Caki2 (cell line): ENCODE results near the gene RAB3GAP2. TPM values are rescaled to one million over a fixed set of nuclear protein-coding genes. Genes with fewer than 3 reads are reported as not detected.
"Not testable (repeated sequence)": the region's sequence is repeated elsewhere in the genome, so short reads cannot be mapped to it uniquely, and the experiment has no call there.

ENCODE experiments used
- DNase-seq: peaks from one replicate; pipeline ENCODE4 v3.0.0-alpha.2; 2015; ENCODE audit warnings: low read depth
- in situ Hi-C: cut with HindIII; loops from 2 replicates; pipeline ENCODE4 v1.10.0; 2016; ENCODE audit warnings: low sequenced_read_pairs, low pct_unique_long_range_greater_than_20kb, mixed read lengths
- total RNA-seq: library from RNA; depleted of rRNA; stranded (reverse); fragments of >200 nt; shearing (Covaris generic); gene quantifications from 2 replicates; pipeline ENCODE4 v1.2.3, GENCODE V29; 2014; ENCODE audit warnings: low replicate concordance

The RAB3GAP2 gene
- total RNA-seq, 1 experiment from 2014 or later: 11.2 TPM

DNA sequence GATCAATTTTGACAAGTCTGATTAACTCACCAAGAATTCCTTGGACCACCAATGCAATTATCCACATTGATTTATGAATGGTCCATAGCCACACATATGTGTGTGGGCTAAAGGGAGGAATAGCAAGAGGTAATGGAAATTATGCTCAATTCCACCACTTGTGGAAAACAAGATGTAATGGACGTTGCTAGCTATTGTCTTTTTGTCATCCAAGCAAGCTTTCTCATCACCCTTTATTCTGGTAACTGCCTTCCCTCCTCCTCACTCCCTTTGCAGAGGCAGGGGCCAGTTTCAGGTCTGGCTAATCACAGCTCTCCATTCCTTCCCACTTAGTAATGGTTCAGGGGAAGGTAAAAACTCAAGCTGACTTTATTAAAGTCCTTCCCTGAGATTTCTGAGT lies 24.7 kb upstream of the RAB3GAP2 start:
- no peak for DNase-seq
- in situ Hi-C loops: no loop called here

DNA sequence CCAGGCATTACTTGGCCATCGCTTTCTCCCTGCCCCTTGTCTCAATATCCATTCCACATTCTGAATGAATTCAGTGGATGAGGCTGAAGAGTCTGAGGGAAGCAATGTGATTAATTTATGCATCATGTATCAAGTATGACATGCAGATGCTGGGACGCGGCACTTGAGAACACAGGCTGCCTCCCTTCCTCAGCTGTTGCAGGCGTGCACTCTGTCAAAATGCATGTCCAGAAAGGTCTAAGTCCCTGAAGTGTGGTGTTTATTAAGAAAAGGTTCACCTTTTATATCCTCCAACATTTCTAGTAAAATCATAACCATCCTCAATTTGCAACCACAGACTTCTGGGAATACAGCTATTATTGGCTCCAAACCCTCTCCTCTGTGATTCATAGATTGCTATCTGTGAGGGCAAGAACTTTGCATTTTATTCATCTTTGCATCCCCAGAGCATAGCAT lies 22.6 kb upstream of the RAB3GAP2 start:
- in situ Hi-C loops: no loop called here
- no peak for DNase-seq

DNA sequence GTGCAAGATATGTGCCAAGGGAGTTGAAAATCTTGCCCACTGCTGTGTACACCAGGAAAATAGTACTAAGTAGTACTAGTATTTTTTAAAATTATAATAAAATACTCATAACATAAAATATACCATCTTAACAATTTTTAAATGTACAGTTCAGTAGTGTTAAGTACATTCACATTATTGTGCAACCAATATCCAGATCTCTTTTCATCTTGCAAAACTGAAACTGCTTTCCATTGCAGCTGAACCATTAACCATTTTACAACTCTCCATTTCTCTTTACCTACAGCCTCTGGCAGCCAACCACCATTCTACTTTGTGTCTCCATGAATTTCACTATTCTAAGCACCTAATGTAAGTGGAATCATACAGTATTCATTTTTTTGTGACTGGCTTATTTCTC lies 19.3 kb upstream of the RAB3GAP2 start:
- DNase-seq: no peak
- in situ Hi-C loops: no loop called here

DNA sequence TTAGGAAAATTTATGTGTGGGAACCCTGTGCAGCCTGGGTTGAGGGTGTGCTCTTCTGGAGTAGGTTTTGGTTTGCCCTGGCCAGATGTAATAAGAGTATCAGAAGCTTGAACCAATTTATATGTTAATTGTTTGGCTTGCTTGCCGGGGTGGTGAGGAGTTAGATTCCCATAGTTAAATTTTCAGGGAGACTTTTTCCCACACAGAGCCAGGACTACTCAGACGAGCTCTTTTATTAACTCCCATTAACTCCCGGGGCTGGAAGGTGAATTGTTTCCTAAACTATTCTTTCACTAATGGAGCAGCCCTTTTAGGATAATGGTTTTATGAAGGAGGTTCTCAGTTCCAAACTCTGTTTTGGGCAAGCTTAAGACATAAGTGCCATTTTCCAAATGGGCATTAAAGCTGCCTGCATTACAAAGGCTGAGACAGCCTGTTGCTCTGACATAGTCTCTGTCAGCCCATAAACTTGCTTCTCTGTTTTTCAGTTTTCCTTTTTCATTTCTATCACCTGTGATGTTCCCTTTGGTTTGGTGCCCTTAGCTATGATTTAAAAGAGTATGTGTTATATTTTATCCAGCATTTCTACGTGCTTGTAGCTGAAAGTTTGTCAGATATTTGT lies 18.0 kb upstream of the RAB3GAP2 start:
- in situ Hi-C loops: no loop called here
- DNase-seq: no peak

DNA sequence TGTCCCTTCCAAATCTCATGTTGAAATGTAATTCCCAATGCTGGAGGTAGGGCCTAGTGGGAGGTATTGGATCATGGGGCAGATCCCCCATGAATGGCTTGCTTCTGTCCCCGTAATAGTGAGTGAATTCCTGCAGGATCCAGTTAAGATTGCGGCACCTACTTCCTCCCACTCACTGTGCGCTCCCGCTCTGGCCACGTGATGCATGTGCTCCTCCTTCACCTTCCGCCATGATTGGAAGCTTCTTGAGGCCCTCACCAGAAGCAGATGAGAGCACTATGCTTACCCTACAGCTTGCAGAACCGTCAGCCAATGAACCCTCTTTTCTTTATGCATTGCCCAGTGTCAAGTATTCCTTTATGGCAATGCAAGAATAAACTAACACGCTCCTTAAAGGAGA lies 14.9 kb upstream of the RAB3GAP2 start:
- DNase-seq: no peak
- in situ Hi-C loops: no loop called here

DNA sequence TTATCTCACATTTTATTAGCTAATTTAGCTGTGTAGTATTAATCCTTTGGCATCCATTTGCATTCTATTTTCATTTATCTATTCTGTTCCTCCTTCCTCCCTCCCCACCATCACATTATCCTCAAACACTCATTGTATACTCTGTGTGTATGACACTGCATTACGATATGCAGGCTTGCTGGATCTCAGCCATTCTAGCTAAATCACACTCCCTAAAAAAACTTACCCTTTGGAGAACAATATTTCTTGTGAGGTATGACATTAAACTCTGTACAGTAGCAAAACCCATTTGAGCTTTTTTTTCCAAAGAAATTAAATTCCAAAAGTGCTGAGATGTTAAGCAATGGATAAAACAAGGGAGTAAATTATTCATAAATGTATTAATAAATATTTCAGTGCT lies 11.4 kb upstream of the RAB3GAP2 start:
- in situ Hi-C loops: no loop called here
- DNase-seq: no peak

DNA sequence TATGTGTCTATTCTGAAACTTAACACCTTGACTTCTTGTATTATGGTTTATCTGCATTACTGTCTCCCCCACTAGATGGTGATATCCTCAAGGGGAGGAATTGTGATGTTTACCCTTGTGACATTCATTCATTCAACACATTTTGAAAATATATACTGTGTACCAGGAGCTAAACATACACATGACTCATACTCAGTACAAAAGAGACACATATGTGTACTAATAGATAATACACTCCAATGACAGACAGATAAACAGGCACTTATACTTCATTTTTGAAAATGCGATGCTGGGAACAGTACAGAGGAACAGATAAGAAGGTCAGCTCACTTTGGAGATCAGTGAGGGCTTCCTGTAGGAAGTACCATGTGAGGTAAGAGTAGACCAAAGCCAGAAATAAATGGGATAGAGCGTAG lies 8.9 kb upstream of the RAB3GAP2 start:
- in situ Hi-C loops: no loop called here
- DNase-seq: peak; percentile 30

DNA sequence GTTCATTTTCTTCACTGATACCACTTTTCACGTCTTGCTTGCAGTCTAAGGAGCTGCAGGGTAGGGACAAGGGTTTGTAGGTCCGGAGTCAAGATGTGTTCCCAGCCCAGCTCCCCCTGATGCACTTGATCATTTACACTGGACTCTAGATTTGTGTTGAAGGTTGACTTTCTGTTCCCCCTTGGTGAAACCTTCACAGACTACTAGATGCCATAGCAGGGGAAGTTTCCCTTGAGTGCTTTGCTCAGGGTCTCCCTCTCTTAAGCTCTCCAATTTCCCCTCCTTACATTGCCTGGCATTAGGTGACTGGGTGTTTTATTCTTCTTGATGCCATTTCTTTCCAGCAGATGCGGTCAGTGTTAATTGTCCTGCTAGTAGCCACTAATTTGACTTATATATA lies 8.0 kb upstream of the RAB3GAP2 start:
- in situ Hi-C loops: no loop called here

DNA sequence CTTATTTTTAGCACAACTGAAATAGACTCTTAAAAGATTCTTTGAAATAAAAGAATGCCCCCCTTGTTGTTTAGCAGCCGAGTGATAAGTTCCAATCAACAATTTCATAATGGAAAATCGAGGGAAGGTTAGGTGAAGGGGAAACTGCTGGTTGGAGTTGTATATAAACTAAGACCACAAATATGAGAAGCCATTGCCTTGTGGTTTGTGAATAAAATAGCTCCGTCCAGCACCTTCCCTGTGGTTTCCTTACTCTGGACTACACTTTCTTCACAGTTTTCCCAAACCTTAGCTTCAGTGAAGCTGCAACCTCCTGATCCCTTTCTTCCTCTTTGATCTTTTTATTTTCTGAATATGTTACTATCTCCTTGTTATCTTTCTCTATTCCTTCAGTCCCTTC lies 6.7 kb upstream of the RAB3GAP2 start:
- in situ Hi-C loops: no loop called here
- no peak for DNase-seq

More for the DNA sequence above, 8.0 kb upstream of the RAB3GAP2 start:
- DNase-seq: no peak

DNA sequence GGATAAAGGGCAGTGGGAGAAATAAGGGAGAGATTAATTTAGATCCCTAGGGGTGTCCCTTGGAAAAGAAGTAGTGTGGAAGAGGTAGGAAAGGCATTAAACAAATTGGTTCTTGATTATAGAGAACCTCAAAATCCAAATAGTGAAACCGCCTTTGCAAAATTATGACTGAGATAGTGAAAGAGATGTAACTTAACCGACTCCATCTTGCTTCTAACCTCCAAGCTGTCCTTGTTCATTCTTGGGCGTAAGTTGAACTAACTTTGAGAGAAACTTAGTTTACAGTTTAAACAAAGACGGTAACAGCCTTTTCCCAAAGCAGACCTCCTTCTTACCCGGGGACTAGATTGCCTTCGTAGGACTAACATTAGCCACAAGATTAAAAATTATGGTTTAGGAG lies 3.2 kb upstream of the RAB3GAP2 start:
- in situ Hi-C loops: no loop called here
- DNase-seq: no peak

DNA sequence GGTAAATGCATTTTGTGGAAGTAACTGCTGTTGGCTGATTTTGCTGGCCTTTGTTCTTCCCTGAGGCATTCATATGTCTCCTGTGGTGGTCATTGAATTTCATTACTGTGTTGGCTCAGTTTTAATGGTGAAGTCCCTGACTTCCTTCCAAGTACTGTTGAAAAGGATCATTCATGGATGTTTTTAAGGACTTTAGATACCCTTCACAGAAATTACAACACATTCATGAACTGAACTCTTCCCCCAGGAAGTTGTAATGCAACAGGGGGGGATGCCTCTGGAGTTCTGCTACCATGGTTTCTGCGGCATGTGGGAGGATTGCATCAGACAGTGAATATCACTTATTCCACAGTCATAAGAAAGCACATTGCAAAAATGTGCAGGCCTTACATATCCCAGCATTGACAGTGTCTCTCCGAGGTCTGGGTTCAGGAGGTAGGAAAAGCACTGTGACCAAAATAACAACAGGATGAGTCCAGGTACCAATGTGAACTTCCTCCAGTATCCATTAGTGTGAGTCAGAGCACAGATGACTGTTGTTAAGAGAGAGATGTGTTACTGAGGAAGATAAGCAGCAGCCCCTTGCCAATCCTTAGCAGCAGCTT lies 2.1 kb upstream of the RAB3GAP2 start:
- no peak for DNase-seq
- in situ Hi-C loops: no loop called here

DNA sequence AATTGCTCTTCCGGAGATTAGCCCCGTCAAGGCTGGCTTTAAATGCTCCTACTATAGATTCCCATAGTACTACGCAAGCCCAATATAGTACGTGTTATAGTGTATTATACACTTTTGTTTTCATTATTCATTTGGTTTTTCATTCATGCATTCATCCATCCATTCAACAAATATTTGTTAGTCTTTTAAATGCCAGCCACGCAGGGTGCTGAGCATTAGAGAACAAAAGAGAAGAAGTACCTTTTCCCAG lies 513 bp upstream of the RAB3GAP2 start:
- in situ Hi-C loops: no loop called here
- DNase-seq: no peak

DNA sequence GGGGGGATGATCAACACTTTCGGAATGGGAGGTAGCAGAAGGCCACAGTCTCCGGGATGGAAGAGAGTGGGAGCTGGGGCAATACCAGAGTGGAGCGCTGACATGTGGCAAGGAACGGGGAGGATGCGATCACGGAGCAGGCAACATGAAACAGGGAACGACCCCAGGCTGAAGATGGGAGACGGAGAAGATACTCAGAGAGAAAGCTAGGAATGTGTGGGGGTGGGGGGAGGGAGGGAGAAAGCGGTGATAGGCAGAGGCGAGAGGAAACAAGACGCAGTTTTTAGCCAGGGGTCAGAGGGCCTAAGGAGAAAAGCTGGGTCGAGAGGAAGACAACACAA lies 577 bp downstream of the RAB3GAP2 start:
- in situ Hi-C loops: no loop called here
- DNase-seq: no peak

DNA sequence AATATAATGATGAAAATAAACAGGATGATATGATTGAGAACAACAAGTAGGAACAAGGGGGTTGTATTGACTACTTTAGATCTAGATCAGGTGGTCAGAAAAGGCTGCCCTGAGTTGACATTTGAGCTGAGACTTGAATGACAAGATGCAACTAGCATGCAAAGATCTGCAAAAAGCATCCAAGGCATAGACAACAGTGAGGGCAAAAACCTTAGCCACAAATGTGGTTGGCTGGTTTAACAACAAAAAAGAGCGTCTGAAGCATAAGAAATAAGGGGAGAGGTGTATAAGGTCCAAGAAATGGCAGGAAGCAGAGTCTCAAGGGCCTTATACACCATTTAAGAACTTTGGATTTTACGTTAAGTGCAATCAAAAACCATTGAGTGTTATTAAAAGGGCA lies 3.2 kb downstream of the RAB3GAP2 start:
- DNase-seq: no peak
- in situ Hi-C loops: no loop called here

DNA sequence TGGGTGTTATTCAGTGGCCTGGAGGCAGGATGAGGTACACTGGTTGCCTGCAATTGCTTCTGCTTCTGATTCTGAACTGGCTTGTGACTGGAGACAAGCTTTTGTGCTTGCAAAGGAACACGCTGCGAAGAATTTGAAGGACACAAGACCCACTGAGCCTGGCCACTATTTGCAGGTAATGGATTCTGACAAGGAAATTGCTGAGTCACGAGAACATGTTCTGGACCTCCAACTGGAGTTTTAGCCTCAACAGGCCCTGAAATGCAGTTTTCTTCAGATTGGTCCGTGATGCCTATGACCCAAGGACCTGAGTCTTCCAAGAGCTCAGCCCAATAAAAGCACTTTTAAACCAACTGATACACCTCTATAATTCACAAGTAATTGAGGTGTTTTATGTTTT lies 4.6 kb downstream of the RAB3GAP2 start:
- in situ Hi-C loops: no loop called here
- no peak for DNase-seq

DNA sequence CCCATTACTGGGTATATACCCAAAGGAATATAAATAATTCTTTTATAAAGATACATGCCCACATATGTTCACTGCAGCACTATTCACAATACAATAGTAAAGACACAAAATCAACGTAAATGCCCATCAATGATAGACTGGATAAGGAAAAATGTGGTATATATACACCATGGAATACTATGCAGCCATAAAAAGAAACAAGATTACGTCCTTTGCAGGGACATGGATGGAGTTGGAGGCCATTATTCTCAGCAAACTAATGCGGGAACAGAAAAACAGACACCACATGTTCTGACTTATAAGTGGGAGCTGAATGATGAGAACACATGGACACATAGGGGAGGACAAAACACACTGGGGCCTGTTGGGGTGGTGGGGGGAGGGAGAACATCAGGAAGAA lies 12.0 kb downstream of the RAB3GAP2 start:
- in situ Hi-C loops, DNase-seq: not testable (repeated sequence)

DNA sequence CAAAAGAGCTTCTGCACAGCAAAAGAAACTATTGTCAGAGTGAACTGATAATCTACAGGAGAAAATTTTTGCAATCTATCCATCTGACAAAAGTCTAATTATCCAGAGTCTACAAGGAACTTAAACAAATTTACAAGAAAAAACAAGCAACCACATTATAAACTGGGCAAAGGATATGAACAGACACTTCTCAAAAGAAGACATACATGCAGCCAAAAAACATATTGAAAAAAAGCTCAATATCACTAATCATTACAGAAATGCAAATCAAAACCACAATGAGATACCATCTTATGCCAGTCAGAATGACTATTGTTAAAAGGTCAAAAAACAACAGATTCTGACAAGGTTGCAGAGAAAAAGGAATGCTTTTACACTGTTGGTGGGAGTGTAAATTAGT lies 12.5 kb downstream of the RAB3GAP2 start:
- in situ Hi-C loops, DNase-seq: not testable (repeated sequence)

DNA sequence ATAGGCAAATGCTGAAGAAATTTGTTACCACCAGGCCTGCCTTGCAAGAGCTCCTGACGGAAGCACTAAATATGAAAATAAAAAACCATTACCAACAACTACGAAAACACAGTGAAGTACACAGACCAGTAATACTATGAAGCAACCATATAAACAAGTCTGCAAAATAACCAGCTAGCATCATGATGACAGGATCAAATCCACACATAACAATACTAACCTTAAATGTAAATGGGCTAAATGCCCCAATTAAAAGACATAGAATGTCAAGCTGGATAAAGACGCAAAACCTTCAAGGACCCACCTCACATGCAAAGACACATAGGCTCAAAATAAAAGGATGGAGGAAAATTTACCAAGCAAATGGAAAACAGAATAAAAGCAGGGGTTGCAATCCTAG lies 16.1 kb downstream of the RAB3GAP2 start:
- DNase-seq, in situ Hi-C loops: not testable (repeated sequence)

DNA sequence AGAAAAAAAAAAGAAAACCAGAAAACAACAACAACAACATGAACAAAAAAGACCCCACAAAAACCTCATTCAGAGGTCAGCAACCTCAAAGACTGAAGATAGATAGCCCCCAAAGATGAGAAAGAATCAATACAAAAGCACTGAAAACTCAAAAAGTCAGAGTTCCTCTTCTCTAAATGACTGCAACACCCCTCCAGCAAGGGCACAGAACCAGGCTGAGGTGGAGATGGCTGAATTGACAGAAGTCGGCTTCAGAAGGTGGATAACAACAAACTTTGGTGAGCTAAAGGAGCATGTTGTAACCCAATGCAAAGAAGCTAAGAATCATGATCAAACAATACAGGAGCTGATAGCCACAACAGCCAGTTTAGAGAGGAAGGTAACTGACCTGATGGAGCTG lies 17.0 kb downstream of the RAB3GAP2 start:
- in situ Hi-C loops: no loop called here
- DNase-seq: no peak

DNA sequence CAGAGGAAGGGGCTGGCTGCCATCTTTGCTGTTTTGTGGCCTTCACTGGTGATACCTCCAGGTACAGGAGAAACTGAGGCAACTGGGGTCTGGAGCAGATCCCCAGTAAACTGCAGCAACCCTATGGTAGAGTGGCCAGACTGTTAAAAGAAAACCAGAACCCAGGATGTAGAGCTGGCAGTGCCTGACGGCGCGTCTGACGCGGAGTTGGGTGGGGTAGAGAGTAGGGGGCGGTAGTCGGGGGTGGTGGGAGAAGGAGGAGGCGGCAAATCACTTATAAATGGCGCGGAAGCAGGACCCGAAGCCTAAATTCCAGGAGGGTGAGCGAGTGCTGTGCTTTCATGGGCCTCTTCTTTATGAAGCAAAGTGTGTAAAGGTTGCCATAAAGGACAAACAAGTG lies 19.0 kb downstream of the RAB3GAP2 start:
- in situ Hi-C loops, DNase-seq: not testable (repeated sequence)

DNA sequence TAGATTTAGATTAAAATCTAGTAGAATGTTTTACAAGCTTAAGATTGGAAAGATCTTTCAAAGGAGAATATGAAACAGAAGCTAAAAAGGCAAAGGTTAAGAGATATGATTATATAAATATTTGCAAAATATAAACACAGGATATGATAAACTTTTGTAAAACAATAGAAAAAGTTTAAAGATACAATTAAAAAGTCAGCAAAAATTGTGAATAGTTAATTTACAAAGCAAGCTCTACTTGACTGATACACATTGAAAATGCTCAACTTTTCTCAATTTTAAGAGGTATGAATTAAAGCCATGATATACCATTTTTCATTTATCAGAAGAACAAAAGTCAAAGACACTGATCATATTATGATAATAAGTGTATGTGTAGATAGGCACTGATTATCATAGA lies 21.0 kb downstream of the RAB3GAP2 start:
- in situ Hi-C loops: no loop called here
- DNase-seq: no peak
